NCI-H460 (cell line): ENCODE results near the gene TMIE. TPM values are rescaled to one million over a fixed set of nuclear protein-coding genes. Genes with fewer than 3 reads are reported as not detected.
"Not testable (repeated sequence)": the region's sequence is repeated elsewhere in the genome, so short reads cannot be mapped to it uniquely, and the experiment has no call there.

Source experiments
- DNase-seq: peaks from one replicate; pipeline ENCODE4 v3.0.0-alpha.2; 2016; ENCODE audit warnings: low read depth; ENCODE audit errors: extremely low read depth
- total RNA-seq: library from RNA; depleted of rRNA; stranded (reverse); fragments of >200 nt; shearing (Covaris generic); gene quantifications from 2 replicates; pipeline ENCODE4 v1.2.3, GENCODE V29; 2014

Gene TMIE
- total RNA-seq, 1 experiment from 2014 or later: 0.77 TPM

DNA sequence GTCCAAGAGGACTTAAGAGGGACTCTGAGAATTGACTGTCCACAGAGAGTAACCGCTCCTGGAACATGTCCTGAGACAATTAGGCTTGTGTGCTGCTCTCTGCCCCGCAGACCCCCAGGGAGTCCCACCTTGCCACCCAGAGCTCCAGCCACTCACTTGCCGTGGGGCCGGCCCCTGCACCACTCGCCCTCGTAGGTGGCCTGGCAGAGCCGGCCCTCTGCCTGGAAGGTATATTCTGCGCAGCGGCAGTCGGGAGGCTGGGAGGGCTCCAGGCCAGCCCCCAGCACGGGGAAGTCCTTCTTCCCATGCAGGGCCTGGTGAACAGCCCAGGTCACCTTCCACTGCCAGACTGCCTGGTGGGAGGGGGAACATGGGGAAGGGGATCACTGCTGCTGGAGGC is 18.2 kb upstream of the TMIE start:
- DNase-seq: no peak

DNA sequence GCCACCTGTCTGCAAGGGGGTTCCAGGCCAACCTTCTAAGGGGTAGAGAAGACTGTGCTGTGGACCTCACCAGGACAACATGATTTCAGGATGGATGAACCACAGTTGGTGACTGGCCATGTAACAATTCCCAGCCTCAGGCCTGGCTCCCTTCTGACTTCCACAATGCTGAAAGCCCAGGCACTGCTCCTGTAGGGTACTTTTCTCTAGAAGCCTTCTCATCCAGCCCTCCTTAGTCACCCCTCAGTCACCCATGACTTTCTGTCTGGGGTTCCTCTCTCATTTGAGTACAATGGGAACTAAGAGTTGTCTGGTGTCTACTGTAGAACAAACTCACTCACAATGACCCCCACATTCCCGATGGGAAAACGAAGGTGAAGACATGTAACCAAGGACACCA is 16.3 kb upstream of the TMIE start:
- DNase-seq: no peak

- DNase-seq: no peak
Measured at GRCh38 chr3:46685446-46685845, 15.7 kb upstream of the TMIE start.

GRCh38 chr3:46690798-46691197 is 10.4 kb upstream of the TMIE start:
- no peak for DNase-seq

- DNase-seq: no peak
Measured at GRCh38 chr3:46692566-46692990, 8.6 kb upstream of the TMIE start.

DNA sequence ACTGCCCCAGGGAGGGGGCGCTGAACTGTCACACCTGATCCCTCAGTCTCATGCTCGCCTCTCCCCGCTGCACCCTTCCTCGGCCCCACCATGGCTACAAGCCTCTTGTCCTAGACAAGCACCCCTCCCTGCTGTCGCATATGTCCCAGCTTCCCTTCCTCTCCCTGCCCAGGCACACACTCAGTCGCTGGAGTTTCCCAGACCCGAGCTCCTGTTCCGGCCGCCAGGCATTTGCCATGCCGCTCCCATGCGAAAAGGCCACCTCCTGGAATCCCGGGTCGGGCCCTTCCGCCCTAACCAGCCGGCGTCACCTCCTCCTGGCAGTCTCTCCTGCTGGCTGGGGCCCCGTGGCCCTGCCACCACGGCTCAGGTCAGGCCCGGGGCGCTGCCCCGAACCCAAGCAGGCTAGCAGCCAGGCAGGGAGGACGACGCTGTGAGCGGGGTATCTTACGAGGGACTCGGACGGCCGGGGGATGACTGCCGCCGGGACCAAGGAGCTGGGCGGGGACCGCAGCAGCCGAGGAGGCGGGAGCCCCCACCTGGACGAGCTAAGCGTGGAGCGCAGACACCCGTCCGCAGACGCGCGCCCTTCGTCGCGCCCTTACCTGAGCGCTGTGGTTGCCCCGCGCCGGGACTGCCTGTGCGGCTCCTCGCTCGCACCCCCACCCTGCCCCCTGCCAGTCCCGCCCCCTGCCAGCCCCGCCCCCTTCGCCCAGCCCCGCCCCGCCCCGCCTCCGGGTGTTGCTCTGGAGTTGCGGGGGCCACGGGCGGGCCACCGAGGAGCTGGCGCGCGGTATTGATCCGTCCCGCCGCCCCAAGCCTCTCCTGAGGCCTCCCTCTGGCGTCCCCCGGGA is 7.9 kb upstream of the TMIE start, which contains the start of gene ALS2CL:
Gene ALS2CL (minus strand): TSS at position 642 of the 854 bp plus-strand sequence. CDS start 4,239 bp downstream, outside the sequence.
- DNase-seq: no peak

DNA sequence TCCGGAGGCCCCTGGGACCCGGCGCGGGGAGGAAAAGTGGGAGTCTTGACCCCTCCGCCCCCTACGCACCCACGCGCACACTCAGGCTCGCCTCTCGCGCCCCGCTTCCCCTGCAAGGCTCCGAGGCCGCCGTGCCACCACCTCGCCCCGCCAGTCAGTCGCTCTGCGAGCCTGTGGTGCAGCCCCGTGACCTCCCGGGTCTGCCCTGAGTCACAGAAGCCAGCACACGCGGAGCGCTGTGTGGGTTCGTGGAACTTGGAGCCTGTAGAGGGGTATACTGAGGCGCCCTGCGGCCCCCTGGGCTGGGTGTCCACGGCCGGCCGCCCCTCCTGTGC is 7.3 kb upstream of the TMIE start:
- DNase-seq: no peak

- DNase-seq: no peak
Measured at GRCh38 chr3:46694520-46694919, 6.7 kb upstream of the TMIE start.

DNA sequence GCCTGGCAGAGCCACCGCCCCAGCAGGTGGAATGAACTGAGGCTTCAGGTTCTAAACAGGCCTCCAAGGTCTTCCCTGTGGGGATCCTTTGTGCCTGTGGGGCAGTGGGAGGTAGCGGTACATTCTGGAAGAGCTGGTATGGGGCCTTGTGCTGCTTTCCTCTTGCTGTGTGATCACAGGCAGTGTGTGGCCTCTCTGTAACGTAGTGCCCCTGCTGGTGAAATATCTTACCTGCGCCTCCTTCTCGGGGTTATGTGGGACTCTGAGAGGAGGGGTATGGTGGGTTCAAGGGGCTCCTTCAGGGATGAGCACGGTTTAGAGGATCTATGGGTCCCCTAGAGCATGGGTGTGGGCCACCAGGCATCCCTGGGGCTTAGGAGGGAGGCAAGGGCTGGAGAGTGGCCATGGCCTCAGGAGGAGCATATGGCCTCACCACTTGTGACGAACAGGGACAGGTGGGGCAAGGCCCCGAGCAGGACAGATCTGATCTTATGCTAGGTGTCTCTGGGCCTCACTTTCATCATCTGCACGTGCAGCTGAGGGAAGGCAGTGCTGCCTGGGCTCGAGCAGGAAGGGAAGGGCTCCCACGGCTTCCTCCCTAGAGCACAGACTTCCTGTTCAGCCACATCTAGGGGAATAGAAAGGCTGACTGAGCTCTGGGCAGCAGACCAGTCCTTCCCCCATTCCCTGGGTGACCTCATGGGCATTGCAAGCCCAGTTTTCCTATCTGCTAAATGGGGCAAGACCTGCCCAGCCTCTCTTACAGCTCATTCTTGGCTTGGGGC is 5.8 kb upstream of the TMIE start:
- DNase-seq: no peak

DNA sequence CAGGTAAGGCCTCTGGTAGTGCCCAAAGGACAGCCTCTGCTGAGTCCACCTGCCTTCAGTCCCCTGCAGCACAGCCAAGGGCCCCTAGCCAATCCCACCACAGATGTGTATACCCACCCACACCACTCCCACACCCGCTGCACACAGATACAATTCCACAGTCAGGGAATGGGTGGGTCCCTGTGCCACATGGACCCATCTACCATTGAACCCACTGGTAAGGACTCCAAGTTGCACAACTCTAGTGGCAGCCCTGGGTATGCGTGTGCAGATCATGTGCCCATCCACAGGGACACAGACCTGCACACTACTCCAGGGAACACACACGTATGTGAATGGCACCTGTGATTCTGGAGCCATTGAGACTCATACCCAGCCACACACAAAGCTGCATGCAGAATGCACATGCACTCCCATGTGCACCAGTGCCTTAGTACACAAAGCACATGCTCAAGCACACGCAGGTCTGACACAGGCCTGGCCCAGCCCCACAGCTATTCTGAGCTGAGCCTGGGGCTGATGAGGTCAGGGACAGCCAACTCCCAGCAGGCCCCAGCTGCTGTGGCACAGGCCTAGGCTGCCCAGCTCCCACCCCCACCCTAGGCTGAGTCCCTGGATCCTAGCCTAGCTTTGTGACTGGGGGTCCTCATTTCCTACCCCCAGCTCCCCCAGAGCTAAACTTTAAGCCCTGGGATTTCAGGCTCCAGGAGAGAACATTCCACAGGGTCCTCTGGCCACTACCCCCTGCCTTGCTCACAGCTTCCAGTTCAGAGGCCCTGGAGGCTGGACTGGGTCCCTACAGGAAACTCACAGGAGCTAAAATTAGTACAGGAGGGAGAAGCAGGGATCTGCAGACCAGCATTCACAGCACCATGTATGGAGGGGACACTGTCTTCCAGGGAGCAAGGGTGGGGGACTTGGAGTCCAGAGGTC is 5.0 kb upstream of the TMIE start:
- no peak for DNase-seq

GRCh38 chr3:46699676-46700523 is 1.3 kb upstream of the TMIE start:
- no peak for DNase-seq

DNA sequence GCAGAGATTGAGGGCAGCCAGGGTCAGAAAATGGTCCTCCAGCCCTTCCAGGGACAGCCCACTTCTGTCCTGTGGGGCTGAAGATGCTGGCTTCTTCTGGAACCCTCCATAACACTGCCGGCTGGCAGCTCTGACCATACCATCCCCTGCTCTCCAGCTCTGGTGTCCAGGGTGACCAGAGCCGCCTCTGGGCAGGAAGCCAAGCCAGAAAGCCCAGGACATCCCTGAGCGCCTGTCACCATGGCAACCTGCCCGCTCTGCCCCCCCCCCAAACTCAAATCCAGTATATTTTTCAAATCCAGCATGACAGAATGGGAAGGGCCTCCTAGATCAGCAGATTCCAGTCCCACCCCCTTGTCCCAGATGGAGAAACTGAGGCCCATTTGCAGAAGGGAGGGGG is 420 bp upstream of the TMIE start:
- no peak for DNase-seq

DNA sequence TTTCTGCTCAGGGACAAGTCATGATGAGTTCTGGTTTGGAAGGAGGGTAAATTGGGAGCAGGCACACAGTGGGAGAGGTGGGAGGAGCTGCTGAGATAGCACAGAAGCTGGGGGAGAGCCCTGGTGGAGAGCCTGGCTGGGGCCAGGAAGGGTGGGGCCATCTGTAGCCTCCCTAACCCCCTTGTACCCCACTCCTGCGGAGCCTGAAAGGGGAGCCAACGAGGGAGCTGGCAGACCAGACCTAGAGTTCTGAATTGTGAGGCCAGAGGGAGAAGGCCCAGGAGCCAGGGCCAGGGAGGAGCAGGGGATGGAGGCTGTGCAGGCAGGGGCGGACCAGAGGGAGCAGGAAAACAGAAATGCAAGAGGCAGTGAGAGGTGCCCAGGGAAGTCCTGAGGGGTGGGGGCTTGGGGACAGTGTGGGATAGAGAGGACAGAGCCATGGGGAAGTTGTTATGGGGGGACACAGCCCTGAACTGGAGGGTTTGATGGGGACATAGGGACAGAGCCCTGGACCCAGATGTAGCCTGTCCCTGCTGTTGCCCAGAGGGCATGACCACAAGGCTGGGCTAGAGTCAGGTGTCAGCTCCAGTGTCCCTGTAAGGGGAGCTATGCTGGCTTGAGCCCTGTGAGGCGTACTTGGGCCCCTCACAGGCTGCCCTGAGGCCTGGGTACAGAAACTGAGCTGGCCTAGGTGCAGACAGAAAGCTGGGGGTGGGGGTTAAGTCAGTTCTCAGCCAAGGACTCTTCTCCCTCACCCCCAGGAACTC is 1.2 kb downstream of the TMIE start:
- DNase-seq: no peak

GRCh38 chr3:46703013-46703520 is 1.9 kb downstream of the TMIE start:
- no peak for DNase-seq

DNA sequence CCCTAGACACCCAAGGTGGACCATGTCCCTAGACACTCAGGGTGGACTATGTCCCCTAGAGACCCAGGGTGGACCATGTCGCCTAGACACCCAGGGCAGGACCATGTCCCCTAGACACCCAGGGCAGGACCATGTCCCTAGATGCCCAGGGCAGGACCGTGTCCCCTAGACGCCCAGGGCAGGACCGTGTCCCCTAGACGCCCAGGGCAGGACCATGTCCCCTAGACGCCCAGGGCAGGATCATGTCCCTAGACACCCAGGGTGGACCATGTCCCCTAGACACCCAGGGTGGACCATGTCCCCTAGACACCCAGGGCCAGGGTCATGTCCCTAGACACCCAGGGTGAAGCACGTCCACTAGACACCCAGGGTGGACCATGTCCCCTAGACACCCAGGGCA is 3.2 kb downstream of the TMIE start:
- DNase-seq: not testable (repeated sequence)

GRCh38 chr3:46705022-46705530 is 3.9 kb downstream of the TMIE start:
- DNase-seq: peak; percentile 56

- DNase-seq: no peak
Measured at GRCh38 chr3:46705751-46706552, 4.8 kb downstream of the TMIE start.
